Lung (tissue), 12 donors: ENCODE data around the gene OR8G1. TPM values are rescaled to one million over a fixed set of nuclear protein-coding genes. Genes with fewer than 3 reads are reported as not detected.
"Not testable (repeated sequence)": the region's sequence is repeated elsewhere in the genome, so short reads cannot be mapped to it uniquely, and the experiment has no call there.

Source experiments
- ATAC-seq: fragments of 200-7000 bp; cut with Tn5 transposase; one replicate; pipeline ENCODE4 v1.9.1; 2020; ENCODE audit warnings: moderate number of reproducible peaks; ENCODE audit not compliant: insufficient read depth, low FRiP score
- DNase-seq, 3 donors: peaks; one replicate each; pipeline ENCODE4 v3.0.0-alpha.2; 2013 to 2017
- H3K27ac ChIP-seq, 2 donors: one replicate each; pipeline ENCODE4 v1.5.1; 2013; ENCODE audit warnings: mild to moderate bottlenecking in 2 of 2, moderate library complexity in 2 of 2, control low read depth in 1 of 2, inconsistent platforms in 1 of 2, low read depth in 1 of 2, low read length in 1 of 2
- H3K27me3 ChIP-seq, 3 donors: one replicate each; pipeline ENCODE4 v1.5.1; 2013; ENCODE audit warnings: low read length in 2 of 3; ENCODE audit not compliant: control insufficient read depth in 3 of 3, insufficient read depth in 3 of 3
- H3K36me3 ChIP-seq, 4 donors: one replicate each; pipeline ENCODE4 v1.5.1; 2013; ENCODE audit warnings: low read length in 4 of 4, mild to moderate bottlenecking in 1 of 4, moderate library complexity in 1 of 4; ENCODE audit not compliant: control insufficient read depth in 4 of 4, insufficient read depth in 4 of 4
- H3K4me1 ChIP-seq, 5 donors: one replicate each; pipeline ENCODE4 v1.5.1; 2013; ENCODE audit warnings: low read length in 5 of 5, mild to moderate bottlenecking in 2 of 5, moderate library complexity in 1 of 5; ENCODE audit not compliant: control insufficient read depth in 5 of 5, insufficient read depth in 5 of 5
- H3K4me3 ChIP-seq: one replicate; pipeline ENCODE4 v1.5.1; 2013; ENCODE audit warnings: mild to moderate bottlenecking, control low read depth, moderate library complexity
- H3K9ac ChIP-seq, 2 donors: one replicate each; pipeline ENCODE4 v1.5.1; 2013; ENCODE audit warnings: low read length in 2 of 2, control low read depth in 1 of 2; ENCODE audit not compliant: insufficient read depth in 1 of 2
- H3K9me3 ChIP-seq, 4 donors: one replicate each; pipeline ENCODE4 v1.5.1; 2013; ENCODE audit warnings: low read length in 3 of 4, mild to moderate bottlenecking in 1 of 4, moderate library complexity in 1 of 4; ENCODE audit not compliant: control insufficient read depth in 4 of 4, insufficient read depth in 3 of 4
- CTCF ChIP-seq: IDR thresholded peaks from 2 replicates; pipeline ENCODE4 v1.5.1; 2012; ENCODE audit warnings: mild to moderate bottlenecking; ENCODE audit errors: control extremely low read depth, extremely low read depth
- WGBS, 2 donors: extraction: QIAGEN DNeasy Blood & Tissue Kit; methylation state at CpG; one replicate each; pipeline ENCODE4 v1.1.7; 2013; 5-methylcytosine and 5-hydroxymethylcytosine counted together
- polyA plus RNA-seq, 2 donors: library from polyadenylated mRNA; stranded (reverse); fragments of 200-250 nt; gene quantifications; one replicate each; pipeline ENCODE4 v1.2.1, GENCODE V29; 2013
- total RNA-seq, 2 donors: library from RNA; depleted of rRNA in 1 of 2; stranded (reverse); fragments of >200 nt in 1 of 2; gene quantifications; one replicate each; pipeline ENCODE4 v1.2.1, GENCODE V29; 2014 to 2021
- donor health status: control.
- donor health status: control.
- donor health status: Bipolar disorder and iron deficiency.
- donor health status: healthy.
- donor health status: DM: yes; HTN: yes; CAD: no.

The OR8G1 gene
- total and polyA plus RNA-seq, 4 donors: not detected

- 72 to 83% methylated on average over 4 of the region's 4 CpGs for WGBS, 2 donors
Measured at GRCh38 chr11:124256076-124256475, 15.2 kb downstream of the OR8G1 start, which contains the start of gene OR8G5. Gene OR8G5, plus strand, starts transcription at chr11:124256376. Its CDS starts 8,556 bp downstream, at chr11:124264932.

GRCh38 chr11:124265041-124265440 lies 24.1 kb downstream of the OR8G1 start:
- not testable (repeated sequence) for H3K4me1 ChIP-seq, H3K36me3 ChIP-seq, H3K27ac ChIP-seq, H3K9ac ChIP-seq, DNase-seq, H3K27me3 ChIP-seq, H3K4me3 ChIP-seq, H3K9me3 ChIP-seq
- peak; percentile 19 for ATAC-seq
- 36 to 64% methylated on average over 4 of the region's 4 CpGs for WGBS, 2 donors

More at GRCh38 chr11:124256076-124256475, 15.2 kb downstream of the OR8G1 start, which contains the start of gene OR8G5:
- Histone ChIP-seq H3K4me3 (no peak within 1 kb of the TSS), H3K9me3 (no peaks in the 10 kb centered on the region), H3K27ac (no peak within 1 kb of the TSS), H3K9ac (no peak within 1 kb of the TSS), H3K4me1 (no peaks in the 10 kb centered on the region), H3K27me3 (no peaks in the 10 kb centered on the region), H3K36me3 (no peaks in the 10 kb centered on the region)
- ATAC-seq (no peak), DNase-seq (no peak)
- no peak for TF ChIP-seq CTCF

GRCh38 chr11:124270886-124271285 lies 30.0 kb downstream of the OR8G1 start:
- WGBS, 2 donors: 68 to 75% methylated on average over 7 of the region's 7 CpGs
- not testable (repeated sequence) for H3K36me3 ChIP-seq, H3K27me3 ChIP-seq, H3K4me1 ChIP-seq, H3K27ac ChIP-seq, H3K4me3 ChIP-seq, H3K9me3 ChIP-seq, DNase-seq, ATAC-seq, H3K9ac ChIP-seq

- Histone ChIP-seq H3K4me1 (no peaks in the 10 kb centered on the region), H3K4me3 (no peak overlapping the region), H3K9me3 (no peaks in the 10 kb centered on the region), H3K9ac (no peak overlapping the region), H3K27me3 (no peaks in the 10 kb centered on the region), H3K36me3 (no peaks in the 10 kb centered on the region), H3K27ac (no peak overlapping the region)
- DNase-seq (no peak), ATAC-seq (no peak)
- 95% methylated on average over 2 of the region's 2 CpGs for WGBS, 2 donors
- TF ChIP-seq CTCF: no peak
Measured at GRCh38 chr11:124274000-124274399, 33.1 kb downstream of the OR8G1 start.

- H3K27me3 ChIP-seq: no peaks in the 10 kb centered on the region
- ATAC-seq: no peak
- WGBS, 2 donors: 15 to 40% methylated on average over 1 of the region's 1 CpG
- no peak for TF ChIP-seq CTCF
- no peak overlapping the region for H3K27ac ChIP-seq
- no peaks in the 10 kb centered on the region for H3K4me1 ChIP-seq
- H3K4me3 ChIP-seq: no peak overlapping the region
- no peak for DNase-seq
- no peak overlapping the region for H3K9ac ChIP-seq
- H3K36me3 ChIP-seq: no peaks in the 10 kb centered on the region
- H3K9me3 ChIP-seq: no peaks in the 10 kb centered on the region
Measured at GRCh38 chr11:124276081-124276480, 35.2 kb downstream of the OR8G1 start.
